Skeletal muscle tissue (tissue), 4 donors: ENCODE results near the gene PPP1CA. TPM values are rescaled to one million over a fixed set of nuclear protein-coding genes. Genes with fewer than 3 reads are reported as not detected.

Experiments
- H3K27ac ChIP-seq: one replicate; pipeline ENCODE4 v1.7.0; 2013; ENCODE audit warnings: mild to moderate bottlenecking, low read depth, low read length, inconsistent platforms
- H3K27me3 ChIP-seq, 3 donors: one replicate each; pipeline ENCODE4 v1.7.0; 2013; ENCODE audit warnings: low read length in 3 of 3; ENCODE audit not compliant: control insufficient read depth in 3 of 3, insufficient read depth in 3 of 3
- H3K36me3 ChIP-seq, 3 donors: one replicate each; pipeline ENCODE4 v1.7.0; 2013; ENCODE audit warnings: low read length in 3 of 3; ENCODE audit not compliant: control insufficient read depth in 3 of 3, insufficient read depth in 3 of 3
- H3K4me1 ChIP-seq, 3 donors: one replicate each; pipeline ENCODE4 v1.7.0; 2013; ENCODE audit warnings: low read length in 3 of 3, mild to moderate bottlenecking in 3 of 3; ENCODE audit not compliant: control insufficient read depth in 3 of 3, insufficient read depth in 3 of 3
- H3K4me3 ChIP-seq, 3 donors: one replicate each; pipeline ENCODE4 v1.7.0; 2013; ENCODE audit warnings: low read length in 3 of 3
- H3K9ac ChIP-seq, 3 donors: one replicate each; pipeline ENCODE4 v1.7.0; 2013; ENCODE audit warnings: low read length in 3 of 3, mild to moderate bottlenecking in 3 of 3, moderate library complexity in 2 of 3, low read depth in 1 of 3
- H3K9me3 ChIP-seq, 3 donors: one replicate each; pipeline ENCODE4 v1.7.0; 2013; ENCODE audit warnings: low read length in 3 of 3; ENCODE audit not compliant: control insufficient read depth in 3 of 3
- total RNA-seq: library from RNA; depleted of rRNA; stranded (reverse); fragments of >200 nt; gene quantifications from one replicate; pipeline ENCODE4 v1.2.3, GENCODE V29; 2014
- donor health status: Osteomylitis.

The PPP1CA gene
- total RNA-seq, 1 donor from 2014 or later: 163 TPM

- no peak overlapping the region for H3K9ac ChIP-seq
- H3K4me3 ChIP-seq: no peak overlapping the region
- no peaks in the 10 kb centered on the region for H3K27me3 ChIP-seq
- peaks cover 26 to 41% (median 28%) of the 10 kb centered on the region in 3 donors for H3K4me1 ChIP-seq
- H3K27ac ChIP-seq: no peak overlapping the region
- peaks cover 33 to 41% (median 39%) of the 10 kb centered on the region in 3 donors for H3K36me3 ChIP-seq
- H3K9me3 ChIP-seq: no peaks in the 10 kb centered on the region
These were observed 5.4 kb downstream of the PPP1CA start for GRCh38 chr11:67396259-67396581.

GRCh38 chr11:67395555-67396258 lies 6.0 kb downstream of the PPP1CA start:
- peaks cover 33 to 41% (median 39%) of the 10 kb centered on the region in 3 donors for H3K36me3 ChIP-seq
- no peak overlapping the region for H3K4me3 ChIP-seq
- peaks cover 26 to 42% (median 28%) of the 10 kb centered on the region in 3 donors for H3K4me1 ChIP-seq
- no peaks in the 10 kb centered on the region for H3K9me3 ChIP-seq
- no peaks in the 10 kb centered on the region for H3K27me3 ChIP-seq
- no peak overlapping the region for H3K27ac ChIP-seq
- no peak overlapping the region for H3K9ac ChIP-seq

GRCh38 chr11:67393990-67394389 lies 7.7 kb downstream of the PPP1CA start:
- Histone ChIP-seq H3K4me1 (peaks cover 15 to 39% (median 19%) of the 10 kb centered on the region in 3 donors), H3K9ac (no peak overlapping the region), H3K4me3 (no peak overlapping the region), H3K36me3 (peaks cover 22 to 33% (median 31%) of the 10 kb centered on the region in 3 donors), H3K27me3 (no peaks in the 10 kb centered on the region), H3K27ac (no peak overlapping the region), H3K9me3 (no peaks in the 10 kb centered on the region)

- H3K4me1 ChIP-seq: peaks cover 15 to 39% (median 19%) of the 10 kb centered on the region in 3 donors
- no peak overlapping the region for H3K9ac ChIP-seq
- H3K36me3 ChIP-seq: peaks cover 17 to 28% (median 25%) of the 10 kb centered on the region in 3 donors
- H3K9me3 ChIP-seq: no peaks in the 10 kb centered on the region
- H3K27me3 ChIP-seq: no peaks in the 10 kb centered on the region
- no peak overlapping the region for H3K27ac ChIP-seq
- no peak overlapping the region for H3K4me3 ChIP-seq
These were observed 8.2 kb downstream of the PPP1CA start for GRCh38 chr11:67393437-67393836.

- H3K36me3 ChIP-seq: peaks cover 5 to 16% (median 16%) of the 10 kb centered on the region in 3 donors
- H3K27me3 ChIP-seq: no peaks in the 10 kb centered on the region
- no peaks in the 10 kb centered on the region for H3K9me3 ChIP-seq
- peaks cover 15 to 29% (median 15%) of the 10 kb centered on the region in 3 donors for H3K4me1 ChIP-seq
- H3K9ac ChIP-seq: peak overlapping the region; percentile 74 to 98 (median 82)
- peak overlapping the region; percentile 75 to 95 (median 93) for H3K4me3 ChIP-seq
- peak overlapping the region; percentile 91 for H3K27ac ChIP-seq
These were observed 9.4 kb downstream of the PPP1CA start for GRCh38 chr11:67392183-67392715.

GRCh38 chr11:67391304-67392182 lies 10.1 kb downstream of the PPP1CA start, which contains the start of gene RAD9A:
Gene RAD9A (plus strand): TSS chr11:67391986. CDS start chr11:67392045, 59 bp downstream.
- Histone ChIP-seq H3K36me3 (peaks cover 4 to 16% (median 15%) of the 10 kb centered on the region in 3 donors), H3K4me3 (peak within 1 kb of the TSS; percentile 93 to 95 (median 95))

GRCh38 chr11:67390947-67391303 lies 10.7 kb downstream of the PPP1CA start:
- Histone ChIP-seq H3K9me3 (no peaks in the 10 kb centered on the region), H3K4me1 (peaks cover 15 to 29% (median 15%) of the 10 kb centered on the region in 3 donors), H3K27ac (peak overlapping the region; percentile 91), H3K9ac (peak overlapping the region; percentile 96 to 98 (median 97)), H3K27me3 (peaks cover 0 to under 1% (median 0%) of the 10 kb centered on the region in 3 donors), H3K4me3 (peak overlapping the region; percentile 93 to 95 (median 95)), H3K36me3 (peaks cover 0 to 13% (median 11%) of the 10 kb centered on the region in 3 donors)

More at GRCh38 chr11:67391304-67392182, 10.1 kb downstream of the PPP1CA start, which contains the start of gene RAD9A:
- Histone ChIP-seq H3K9ac (peak within 1 kb of the TSS; percentile 96 to 98 (median 97)), H3K27me3 (no peaks in the 10 kb centered on the region), H3K9me3 (no peaks in the 10 kb centered on the region), H3K27ac (peak within 1 kb of the TSS; percentile 91), H3K4me1 (peaks cover 15 to 29% (median 15%) of the 10 kb centered on the region in 3 donors)

GRCh38 chr11:67389477-67389876 lies 12.2 kb downstream of the PPP1CA start:
- Histone ChIP-seq H3K27me3 (peaks cover 0 to 11% (median 5%) of the 10 kb centered on the region in 3 donors), H3K36me3 (peaks cover 0 to 9% (median 4%) of the 10 kb centered on the region in 3 donors), H3K4me3 (no peak overlapping the region), H3K9me3 (no peaks in the 10 kb centered on the region), H3K27ac (no peak overlapping the region), H3K9ac (peak overlapping the region in 1 of 3 donors; percentile 25), H3K4me1 (peaks cover 15 to 37% (median 15%) of the 10 kb centered on the region in 3 donors)

GRCh38 chr11:67387518-67387917 lies 14.1 kb downstream of the PPP1CA start:
- H3K4me3 ChIP-seq: no peak overlapping the region
- H3K27me3 ChIP-seq: peaks cover 2 to 20% (median 7%) of the 10 kb centered on the region in 3 donors
- no peak overlapping the region for H3K27ac ChIP-seq
- H3K9me3 ChIP-seq: no peaks in the 10 kb centered on the region
- peaks cover 12 to 34% (median 13%) of the 10 kb centered on the region in 3 donors for H3K4me1 ChIP-seq
- H3K36me3 ChIP-seq: no peaks in the 10 kb centered on the region
- no peak overlapping the region for H3K9ac ChIP-seq
